GM23338 (cell line): ENCODE results near the gene HTR2A. TPM values are rescaled to one million over a fixed set of nuclear protein-coding genes. Genes with fewer than 3 reads are reported as not detected.

Experiments
- ATAC-seq: fragments of 200-7000 bp; cut with Tn5 transposase; 3 replicates; pipeline ENCODE4 v1.9.1; 2020
- DNase-seq: peaks from one replicate; pipeline ENCODE4 v3.0.0-alpha.2; 2015; ENCODE audit warnings: low spot score
- H2AFZ ChIP-seq: fragments of 200-600 bp; sonication (generic); 2 replicates; pipeline ENCODE4 v1.8.0; 2016; ENCODE audit warnings: antibody characterized with exemption, mild to moderate bottlenecking, moderate library complexity
- H3F3A ChIP-seq: fragments of 200-600 bp; sonication (generic); replicated peaks from 2 replicates; pipeline ENCODE4 v1.8.0; 2017; ENCODE audit warnings: antibody characterized with exemption, mixed run types, low read depth
- H3K27ac ChIP-seq: fragments of 200-600 bp; sonication (generic); 2 replicates; pipeline ENCODE4 v1.6.1; 2016; ENCODE audit warnings: low read depth
- H3K27me3 ChIP-seq: fragments of 200-600 bp; sonication (generic); 2 replicates; pipeline ENCODE4 v1.8.0; 2016; ENCODE audit warnings: mild to moderate bottlenecking, mixed run types, moderate library complexity; ENCODE audit not compliant: insufficient read depth
- H3K36me3 ChIP-seq: fragments of 200-600 bp; sonication (generic); 2 replicates; pipeline ENCODE4 v1.8.0; 2016; ENCODE audit warnings: mild to moderate bottlenecking; ENCODE audit not compliant: insufficient read depth
- H3K4me1 ChIP-seq: fragments of 200-600 bp; sonication (generic); 2 replicates; pipeline ENCODE4 v1.8.0; 2016; ENCODE audit warnings: mild to moderate bottlenecking, moderate library complexity; ENCODE audit not compliant: insufficient read depth
- H3K4me2 ChIP-seq: fragments of 200-600 bp; sonication (generic); 2 replicates; pipeline ENCODE4 v1.7.1; 2017; ENCODE audit warnings: mixed run types
- H3K4me3 ChIP-seq: fragments of 200-600 bp; sonication (generic); 2 replicates; pipeline ENCODE4 v1.6.1; 2016; ENCODE audit warnings: mixed run types
- H3K79me2 ChIP-seq: fragments of 200-600 bp; sonication (generic); replicated peaks from 2 replicates; pipeline ENCODE4 v1.8.0; 2017; ENCODE audit warnings: mild to moderate bottlenecking; ENCODE audit not compliant: insufficient read depth
- H3K9me2 ChIP-seq: fragments of 200-600 bp; sonication (generic); 2 replicates; pipeline ENCODE4 v1.8.0; 2017; ENCODE audit not compliant: insufficient read depth
- H4K20me1 ChIP-seq: fragments of 200-600 bp; sonication (generic); replicated peaks from 2 replicates; pipeline ENCODE4 v1.8.0; 2017; ENCODE audit warnings: mild to moderate bottlenecking; ENCODE audit not compliant: insufficient read depth
- H3K27ac Mint-ChIP-seq: 2 replicates; pipeline ENCODE4 v1.8.0; 2020; ENCODE audit warnings: inconsistent platforms, mild to moderate bottlenecking, moderate library complexity, mixed read lengths
- H3K27me3 Mint-ChIP-seq: 3 replicates; pipeline ENCODE4 v1.8.0; 2022; ENCODE audit warnings: low read depth, mild to moderate bottlenecking, moderate library complexity, mixed read lengths, inconsistent platforms; ENCODE audit not compliant: insufficient read depth, poor library complexity
- H3K36me3 Mint-ChIP-seq: 3 replicates; pipeline ENCODE4 v1.8.0; 2021; ENCODE audit warnings: low read depth, mild to moderate bottlenecking, inconsistent platforms, moderate library complexity, mixed read lengths
- H3K4me1 Mint-ChIP-seq: 3 replicates; pipeline ENCODE4 v1.8.0; 2020; ENCODE audit warnings: mild to moderate bottlenecking, inconsistent platforms, mixed read lengths
- H3K4me3 Mint-ChIP-seq: 3 replicates; pipeline ENCODE4 v1.8.0; 2021; ENCODE audit warnings: moderate library complexity, mild to moderate bottlenecking, inconsistent platforms, mixed read lengths
- H3K9me3 Mint-ChIP-seq: 3 replicates; pipeline ENCODE4 v1.8.0; 2020; ENCODE audit warnings: moderate library complexity, mild to moderate bottlenecking, inconsistent platforms, mixed read lengths
- polyA plus RNA-seq: library from polyadenylated mRNA; unstranded; fragments of >200 nt; fragmentation: Nextera tagmentation; extraction: Ambion mirVana; gene quantifications from 2 replicates; pipeline ENCODE4 v1.2.1, GENCODE V29; 2016
- total RNA-seq: library from RNA; depleted of rRNA; stranded (reverse); fragments of >200 nt; shearing (Covaris generic); gene quantifications from 2 replicates; pipeline ENCODE4 v1.2.3, GENCODE V29; 2014
- TF ChIP-seq, protein P1 (sequence below): fragments of 250-450 bp; sonication (Bioruptor Pico); IDR thresholded peaks from 2 replicates; pipeline ENCODE4 v1.5.0; 2020; ENCODE audit warnings: mild to moderate bottlenecking, moderate library complexity
- TF ChIP-seq, protein P2 (sequence below), 2 experiments: fragments of 200-600 bp in 1 of 2; sonication (generic) in 1 of 2; conservative IDR thresholded peaks; 2 replicates each; pipeline versions ENCODE4 v1.5.1 to v1.6.1; 2016 to 2017; ENCODE audit warnings: antibody characterized with exemption in 2 of 2, low read depth in 2 of 2, mild to moderate bottlenecking in 2 of 2, moderate library complexity in 1 of 2

Gene HTR2A
- total and polyA plus RNA-seq, 2 experiments from 2014 or later = not detected

DNA sequence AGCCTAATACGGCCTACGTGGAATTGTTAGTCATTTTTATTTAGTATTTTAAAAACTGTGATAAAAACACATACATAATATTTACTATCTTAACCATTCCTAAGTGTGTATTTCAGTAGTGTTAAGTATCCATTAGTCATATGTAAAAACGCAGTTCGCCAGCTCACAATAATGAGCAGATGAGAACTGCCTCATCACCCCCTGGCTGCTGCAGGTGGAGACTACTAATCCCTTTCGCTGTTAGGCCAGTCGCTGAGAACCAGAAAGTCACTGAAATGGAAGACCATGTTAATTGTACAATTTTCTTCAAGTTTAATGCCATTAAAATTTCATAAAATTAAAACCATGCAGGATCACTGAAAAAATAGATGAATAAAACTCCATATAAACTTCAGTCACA, 101.5 kb downstream of the HTR2A start:
- 0 out of 2 replicates have a peak overlapping the region, but pooled peaks have one; percentile 85 for H3K4me2 ChIP-seq

More for the DNA sequence above, 101.5 kb downstream of the HTR2A start:
- Mint-ChIP-seq H3K27ac (no peak overlapping the region), H3K36me3 (peaks cover 6% of the 10 kb centered on the region), H3K4me3 (0 out of 3 replicates have a peak overlapping the region, but pooled peaks have one; percentile 44), H3K9me3 (no peaks in the 10 kb centered on the region; the same call in 2 of the 3 replicates), H3K27me3 (peaks cover 6% of the 10 kb centered on the region), H3K4me1 (peaks cover 24% of the 10 kb centered on the region)
- H4K20me1 ChIP-seq = no peaks in the 10 kb centered on the region
- peak; percentile 19 for DNase-seq
- H3F3A ChIP-seq = no peaks in the 10 kb centered on the region
- peaks cover 4% of the 10 kb centered on the region; the same call in 1 of the 2 replicates for H3K9me2 ChIP-seq
- 0 out of 3 replicates have a peak, but pooled peaks have one; percentile 6 for ATAC-seq
- H3K27ac ChIP-seq = no peak overlapping the region
- TF ChIP-seq, protein P1, sequence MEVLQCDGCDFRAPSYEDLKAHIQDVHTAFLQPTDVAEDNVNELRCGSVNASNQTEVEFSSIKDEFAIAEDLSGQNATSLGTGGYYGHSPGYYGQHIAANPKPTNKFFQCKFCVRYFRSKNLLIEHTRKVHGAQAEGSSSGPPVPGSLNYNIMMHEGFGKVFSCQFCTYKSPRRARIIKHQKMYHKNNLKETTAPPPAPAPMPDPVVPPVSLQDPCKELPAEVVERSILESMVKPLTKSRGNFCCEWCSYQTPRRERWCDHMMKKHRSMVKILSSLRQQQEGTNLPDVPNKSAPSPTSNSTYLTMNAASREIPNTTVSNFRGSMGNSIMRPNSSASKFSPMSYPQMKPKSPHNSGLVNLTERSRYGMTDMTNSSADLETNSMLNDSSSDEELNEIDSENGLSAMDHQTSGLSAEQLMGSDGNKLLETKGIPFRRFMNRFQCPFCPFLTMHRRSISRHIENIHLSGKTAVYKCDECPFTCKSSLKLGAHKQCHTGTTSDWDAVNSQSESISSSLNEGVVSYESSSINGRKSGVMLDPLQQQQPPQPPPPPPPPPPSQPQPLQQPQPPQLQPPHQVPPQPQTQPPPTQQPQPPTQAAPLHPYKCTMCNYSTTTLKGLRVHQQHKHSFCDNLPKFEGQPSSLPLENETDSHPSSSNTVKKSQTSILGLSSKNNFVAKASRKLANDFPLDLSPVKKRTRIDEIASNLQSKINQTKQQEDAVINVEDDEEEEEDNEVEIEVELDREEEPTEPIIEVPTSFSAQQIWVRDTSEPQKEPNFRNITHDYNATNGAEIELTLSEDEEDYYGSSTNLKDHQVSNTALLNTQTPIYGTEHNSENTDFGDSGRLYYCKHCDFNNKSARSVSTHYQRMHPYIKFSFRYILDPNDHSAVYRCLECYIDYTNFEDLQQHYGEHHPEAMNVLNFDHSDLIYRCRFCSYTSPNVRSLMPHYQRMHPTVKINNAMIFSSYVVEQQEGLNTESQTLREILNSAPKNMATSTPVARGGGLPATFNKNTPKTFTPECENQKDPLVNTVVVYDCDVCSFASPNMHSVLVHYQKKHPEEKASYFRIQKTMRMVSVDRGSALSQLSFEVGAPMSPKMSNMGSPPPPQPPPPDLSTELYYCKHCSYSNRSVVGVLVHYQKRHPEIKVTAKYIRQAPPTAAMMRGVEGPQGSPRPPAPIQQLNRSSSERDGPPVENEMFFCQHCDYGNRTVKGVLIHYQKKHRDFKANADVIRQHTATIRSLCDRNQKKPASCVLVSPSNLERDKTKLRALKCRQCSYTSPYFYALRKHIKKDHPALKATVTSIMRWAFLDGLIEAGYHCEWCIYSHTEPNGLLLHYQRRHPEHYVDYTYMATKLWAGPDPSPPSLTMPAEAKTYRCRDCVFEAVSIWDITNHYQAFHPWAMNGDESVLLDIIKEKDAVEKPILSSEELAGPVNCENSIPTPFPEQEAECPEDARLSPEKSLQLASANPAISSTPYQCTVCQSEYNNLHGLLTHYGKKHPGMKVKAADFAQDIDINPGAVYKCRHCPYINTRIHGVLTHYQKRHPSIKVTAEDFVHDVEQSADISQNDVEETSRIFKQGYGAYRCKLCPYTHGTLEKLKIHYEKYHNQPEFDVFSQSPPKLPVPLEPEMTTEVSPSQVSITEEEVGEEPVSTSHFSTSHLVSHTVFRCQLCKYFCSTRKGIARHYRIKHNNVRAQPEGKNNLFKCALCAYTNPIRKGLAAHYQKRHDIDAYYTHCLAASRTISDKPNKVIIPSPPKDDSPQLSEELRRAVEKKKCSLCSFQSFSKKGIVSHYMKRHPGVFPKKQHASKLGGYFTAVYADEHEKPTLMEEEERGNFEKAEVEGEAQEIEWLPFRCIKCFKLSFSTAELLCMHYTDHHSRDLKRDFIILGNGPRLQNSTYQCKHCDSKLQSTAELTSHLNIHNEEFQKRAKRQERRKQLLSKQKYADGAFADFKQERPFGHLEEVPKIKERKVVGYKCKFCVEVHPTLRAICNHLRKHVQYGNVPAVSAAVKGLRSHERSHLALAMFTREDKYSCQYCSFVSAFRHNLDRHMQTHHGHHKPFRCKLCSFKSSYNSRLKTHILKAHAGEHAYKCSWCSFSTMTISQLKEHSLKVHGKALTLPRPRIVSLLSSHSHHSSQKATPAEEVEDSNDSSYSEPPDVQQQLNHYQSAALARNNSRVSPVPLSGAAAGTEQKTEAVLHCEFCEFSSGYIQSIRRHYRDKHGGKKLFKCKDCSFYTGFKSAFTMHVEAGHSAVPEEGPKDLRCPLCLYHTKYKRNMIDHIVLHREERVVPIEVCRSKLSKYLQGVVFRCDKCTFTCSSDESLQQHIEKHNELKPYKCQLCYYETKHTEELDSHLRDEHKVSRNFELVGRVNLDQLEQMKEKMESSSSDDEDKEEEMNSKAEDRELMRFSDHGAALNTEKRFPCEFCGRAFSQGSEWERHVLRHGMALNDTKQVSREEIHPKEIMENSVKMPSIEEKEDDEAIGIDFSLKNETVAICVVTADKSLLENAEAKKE (CRISPR knock-in tag) = no peak
- TF ChIP-seq, protein P2, sequence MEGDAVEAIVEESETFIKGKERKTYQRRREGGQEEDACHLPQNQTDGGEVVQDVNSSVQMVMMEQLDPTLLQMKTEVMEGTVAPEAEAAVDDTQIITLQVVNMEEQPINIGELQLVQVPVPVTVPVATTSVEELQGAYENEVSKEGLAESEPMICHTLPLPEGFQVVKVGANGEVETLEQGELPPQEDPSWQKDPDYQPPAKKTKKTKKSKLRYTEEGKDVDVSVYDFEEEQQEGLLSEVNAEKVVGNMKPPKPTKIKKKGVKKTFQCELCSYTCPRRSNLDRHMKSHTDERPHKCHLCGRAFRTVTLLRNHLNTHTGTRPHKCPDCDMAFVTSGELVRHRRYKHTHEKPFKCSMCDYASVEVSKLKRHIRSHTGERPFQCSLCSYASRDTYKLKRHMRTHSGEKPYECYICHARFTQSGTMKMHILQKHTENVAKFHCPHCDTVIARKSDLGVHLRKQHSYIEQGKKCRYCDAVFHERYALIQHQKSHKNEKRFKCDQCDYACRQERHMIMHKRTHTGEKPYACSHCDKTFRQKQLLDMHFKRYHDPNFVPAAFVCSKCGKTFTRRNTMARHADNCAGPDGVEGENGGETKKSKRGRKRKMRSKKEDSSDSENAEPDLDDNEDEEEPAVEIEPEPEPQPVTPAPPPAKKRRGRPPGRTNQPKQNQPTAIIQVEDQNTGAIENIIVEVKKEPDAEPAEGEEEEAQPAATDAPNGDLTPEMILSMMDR (conservative IDR thresholded peaks at IDR 0.05; ENCODE audit: low read depth in 2 of 2) = peak in 1 of 2 experiments; percentile 17; a peak in 3 of 4 replicates
- peaks cover 16% of the 10 kb centered on the region for H3K79me2 ChIP-seq
- no peaks in the 10 kb centered on the region for H3K27me3 ChIP-seq
- peaks cover 7% of the 10 kb centered on the region; the same call in 1 of the 2 replicates for H3K36me3 ChIP-seq
- H2AFZ ChIP-seq = no peak overlapping the region
- H3K4me1 ChIP-seq = peaks cover 21% of the 10 kb centered on the region
- H3K4me3 ChIP-seq = no peak overlapping the region
